ENCODE data around the gene LNPK. TPM values are rescaled to one million over a fixed set of nuclear protein-coding genes. Genes with fewer than 3 reads are reported as not detected.

LNPK gene
- total and polyA plus RNA-seq, 2 donors (not counting 1 experiment from before 2014, with no cell fraction given) = 38.1 to 38.4 TPM

GRCh38 chr2:176035013-176035691 lies 33.1 kb upstream of the LNPK start:
- Histone ChIP-seq H2AFZ (ENCODE audit: low read length) (no peak overlapping the region), H3K27ac (ENCODE audit: insufficient read depth, low read length) (no peak overlapping the region), H3K36me3 (ENCODE audit: control insufficient read depth, insufficient read depth, low read length) (no peaks in the 10 kb centered on the region), H4K20me1 (ENCODE audit: control insufficient read depth, extremely low read depth, insufficient read depth, low read length) (no peaks in the 10 kb centered on the region), H3K27me3 (ENCODE audit: control insufficient read depth, insufficient read depth, low read length) (no peaks in the 10 kb centered on the region), H3K4me3 (replicated peaks in 1 of 4; ENCODE audit: control extremely low read depth in 1 of 4, insufficient read depth in 1 of 4, low read depth in 3 of 4, low read length in 4 of 4) (no peak overlapping the region), H3K4me2 (ENCODE audit: extremely low read depth, insufficient read depth, low read length) (no peak overlapping the region), H3K9ac (ENCODE audit: insufficient read depth, low read length) (no peak overlapping the region), H3K9me3 (ENCODE audit: control insufficient read depth, insufficient read depth, low read depth, low read length) (no peaks in the 10 kb centered on the region), H3K4me1 (ENCODE audit: control insufficient read depth, extremely low read depth, insufficient read depth, low read length) (no peaks in the 10 kb centered on the region), H3K79me2 (ENCODE audit: control insufficient read depth, insufficient read depth, low read length) (no peaks in the 10 kb centered on the region)
- no peak for DNase-seq (ENCODE audit: low read depth in 2 of 2)
- TF ChIP-seq EZH2 (IDR thresholded peaks at IDR 0.05; ENCODE audit: low read length, missing control alignments) (no peak), CTCF (conservative IDR thresholded peaks at IDR 0.05 in 1 of 2, IDR thresholded peaks at IDR 0.05 in 1 of 2; ENCODE audit: low read depth in 1 of 2, low read length in 2 of 2) (no peak)

- H3K27me3 ChIP-seq (ENCODE audit: control insufficient read depth, insufficient read depth, low read length) = no peaks in the 10 kb centered on the region
- H3K4me1 ChIP-seq (ENCODE audit: control insufficient read depth, extremely low read depth, insufficient read depth, low read length) = no peaks in the 10 kb centered on the region
- no peaks in the 10 kb centered on the region for H3K79me2 ChIP-seq (ENCODE audit: control insufficient read depth, insufficient read depth, low read length)
- DNase-seq (ENCODE audit: low read depth in 2 of 2) = no peak
- no peaks in the 10 kb centered on the region for H4K20me1 ChIP-seq (ENCODE audit: control insufficient read depth, extremely low read depth, insufficient read depth, low read length)
- no peaks in the 10 kb centered on the region for H3K9me3 ChIP-seq (ENCODE audit: control insufficient read depth, insufficient read depth, low read depth, low read length)
- H3K27ac ChIP-seq (ENCODE audit: insufficient read depth, low read length) = no peak overlapping the region
- TF ChIP-seq CTCF (conservative IDR thresholded peaks at IDR 0.05 in 1 of 2, IDR thresholded peaks at IDR 0.05 in 1 of 2; ENCODE audit: low read depth in 1 of 2, low read length in 2 of 2) (no peak), EZH2 (IDR thresholded peaks at IDR 0.05; ENCODE audit: low read length, missing control alignments) (no peak)
- no peak overlapping the region for H2AFZ ChIP-seq (ENCODE audit: low read length)
- H3K4me2 ChIP-seq (ENCODE audit: extremely low read depth, insufficient read depth, low read length) = no peak overlapping the region
- no peaks in the 10 kb centered on the region for H3K36me3 ChIP-seq (ENCODE audit: control insufficient read depth, insufficient read depth, low read length)
- H3K4me3 ChIP-seq (replicated peaks in 1 of 4; ENCODE audit: control extremely low read depth in 1 of 4, insufficient read depth in 1 of 4, low read depth in 3 of 4, low read length in 4 of 4) = no peak overlapping the region
- H3K9ac ChIP-seq (ENCODE audit: insufficient read depth, low read length) = no peak overlapping the region
Measured at GRCh38 chr2:176027806-176028205, 25.7 kb upstream of the LNPK start.

- no peaks in the 10 kb centered on the region for H3K4me1 ChIP-seq (ENCODE audit: control insufficient read depth, extremely low read depth, insufficient read depth, low read length)
- no peak overlapping the region for H3K4me3 ChIP-seq (replicated peaks in 1 of 4; ENCODE audit: control extremely low read depth in 1 of 4, insufficient read depth in 1 of 4, low read depth in 3 of 4, low read length in 4 of 4)
- no peak overlapping the region for H3K27ac ChIP-seq (ENCODE audit: insufficient read depth, low read length)
- H3K4me2 ChIP-seq (ENCODE audit: extremely low read depth, insufficient read depth, low read length) = no peak overlapping the region
- no peak overlapping the region for H3K9ac ChIP-seq (ENCODE audit: insufficient read depth, low read length)
- H3K27me3 ChIP-seq (ENCODE audit: control insufficient read depth, insufficient read depth, low read length) = no peaks in the 10 kb centered on the region
- H4K20me1 ChIP-seq (ENCODE audit: control insufficient read depth, extremely low read depth, insufficient read depth, low read length) = no peaks in the 10 kb centered on the region
- no peak overlapping the region for H2AFZ ChIP-seq (ENCODE audit: low read length)
- H3K79me2 ChIP-seq (ENCODE audit: control insufficient read depth, insufficient read depth, low read length) = no peaks in the 10 kb centered on the region
- DNase-seq (ENCODE audit: low read depth in 2 of 2) = no peak
- H3K36me3 ChIP-seq (ENCODE audit: control insufficient read depth, insufficient read depth, low read length) = no peaks in the 10 kb centered on the region
- H3K9me3 ChIP-seq (ENCODE audit: control insufficient read depth, insufficient read depth, low read depth, low read length) = no peaks in the 10 kb centered on the region
- TF ChIP-seq EZH2 (IDR thresholded peaks at IDR 0.05; ENCODE audit: low read length, missing control alignments) (no peak), CTCF (conservative IDR thresholded peaks at IDR 0.05 in 1 of 2, IDR thresholded peaks at IDR 0.05 in 1 of 2; ENCODE audit: low read depth in 1 of 2, low read length in 2 of 2) (no peak)
Measured at GRCh38 chr2:176025932-176026331, 23.9 kb upstream of the LNPK start.
